Fibroblast of gingiva (primary cell): Measurements from ENCODE around the gene MKLN1.

Experiments
- DNase-seq: peaks from one replicate; pipeline ENCODE4 v3.0.0-alpha.2; 2011; ENCODE audit warnings: low read depth

MKLN1 gene

GRCh38 chr7:131522325-131522930 lies 194.8 kb downstream of the MKLN1 start:
- no peak for DNase-seq

- DNase-seq = no peak
Observed at GRCh38 chr7:131524115-131524514, 196.4 kb downstream of the MKLN1 start.

- DNase-seq = no peak
Observed at GRCh38 chr7:131524703-131525102, 197.0 kb downstream of the MKLN1 start.

- DNase-seq = no peak
Observed at GRCh38 chr7:131525820-131526219, 198.1 kb downstream of the MKLN1 start.

- DNase-seq = no peak
Observed at GRCh38 chr7:131527456-131527855, 199.8 kb downstream of the MKLN1 start.

GRCh38 chr7:131529179-131529578 lies 201.5 kb downstream of the MKLN1 start:
- DNase-seq = no peak

- no peak for DNase-seq
Observed at GRCh38 chr7:131529617-131530016, 201.9 kb downstream of the MKLN1 start.

GRCh38 chr7:131530137-131530536 lies 202.5 kb downstream of the MKLN1 start:
- no peak for DNase-seq

- no peak for DNase-seq
Observed at GRCh38 chr7:131532570-131533091, 205.0 kb downstream of the MKLN1 start.

GRCh38 chr7:131533151-131533559 lies 205.5 kb downstream of the MKLN1 start:
- no peak for DNase-seq

- DNase-seq = no peak
Observed at GRCh38 chr7:131533566-131534561, 206.2 kb downstream of the MKLN1 start.

GRCh38 chr7:131536361-131536849 lies 208.7 kb downstream of the MKLN1 start:
- DNase-seq = no peak

GRCh38 chr7:131537571-131537978 lies 209.9 kb downstream of the MKLN1 start:
- DNase-seq = no peak

- DNase-seq = no peak
Observed at GRCh38 chr7:131538071-131538812, 210.6 kb downstream of the MKLN1 start.

GRCh38 chr7:131538813-131539179 lies 211.1 kb downstream of the MKLN1 start:
- DNase-seq = peak; percentile 28

GRCh38 chr7:131540491-131541162 lies 213.0 kb downstream of the MKLN1 start:
- DNase-seq = no peak

GRCh38 chr7:131543298-131543697 lies 215.6 kb downstream of the MKLN1 start:
- no peak for DNase-seq

GRCh38 chr7:131544021-131544420 lies 216.3 kb downstream of the MKLN1 start:
- no peak for DNase-seq

- DNase-seq = no peak
Observed at GRCh38 chr7:131544449-131545301, 217.0 kb downstream of the MKLN1 start.

- DNase-seq = no peak
Observed at GRCh38 chr7:131546126-131546525, 218.4 kb downstream of the MKLN1 start.
